ENCODE results near the gene HDAC7. TPM values are rescaled to one million over a fixed set of nuclear protein-coding genes. Genes with fewer than 3 reads are reported as not detected.

Gene HDAC7
- total and polyA plus RNA-seq, 5 donors from 2014 or later = 14.0 to 163 (median 15.4) TPM

DNA sequence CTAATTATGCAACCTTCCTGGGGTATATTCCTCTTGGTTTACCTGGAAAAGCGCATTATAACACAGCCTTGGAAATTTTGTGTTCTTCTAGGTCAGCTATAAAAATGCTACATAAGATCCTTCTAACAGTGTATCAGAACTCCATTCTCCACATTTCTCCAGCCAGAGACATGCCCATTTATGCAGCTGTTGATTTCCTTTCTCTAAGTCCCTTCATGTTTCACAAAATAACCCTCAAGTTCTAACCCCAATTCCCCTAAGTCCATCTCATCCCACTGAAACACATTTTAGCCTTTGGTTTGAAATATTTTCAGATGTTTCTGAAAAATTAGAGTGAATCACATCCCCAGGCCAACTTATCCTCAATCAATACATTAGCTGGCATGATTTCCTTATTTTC is 20.9 kb upstream of the HDAC7 start:
- no peaks in the 10 kb centered on the region for H3K27me3 Mint-ChIP-seq
- H3K4me1 Mint-ChIP-seq = peaks cover 5 to 21% (median 13%) of the 10 kb centered on the region in 4 donors
- H3K4me1 ChIP-seq (ENCODE audit: control insufficient read depth, insufficient read depth, low read length, poor library complexity, severe bottlenecking) = peaks cover 11% of the 10 kb centered on the region
- DNase-seq = no peak
- H3K9me3 ChIP-seq (ENCODE audit: control insufficient read depth in 2 of 2, low read length in 2 of 2) = no peaks in the 10 kb centered on the region
- no peak overlapping the region for H3K4me3 Mint-ChIP-seq
- H3K36me3 Mint-ChIP-seq = no peaks in the 10 kb centered on the region
- H3K36me3 ChIP-seq (ENCODE audit: control insufficient read depth, insufficient read depth, low read length) = no peaks in the 10 kb centered on the region
- H3K27ac ChIP-seq (ENCODE audit: insufficient read depth, low read length, poor library complexity, severe bottlenecking) = no peak overlapping the region
- peak overlapping the region in 1 of 3 donors; percentile 52 for H3K27ac Mint-ChIP-seq
- no peaks in the 10 kb centered on the region for H3K9me3 Mint-ChIP-seq
- H3K4me3 ChIP-seq (ENCODE audit: low read depth, low read length) = no peak overlapping the region
- H3K27me3 ChIP-seq (ENCODE audit: control insufficient read depth, insufficient read depth, low read length) = no peaks in the 10 kb centered on the region
- ATAC-seq (ENCODE audit: low read depth in 2 of 2) = no peak

- H3K27me3 ChIP-seq (ENCODE audit: control insufficient read depth, insufficient read depth, low read length) = no peaks in the 10 kb centered on the region
- Mint-ChIP-seq H3K9me3 (no peaks in the 10 kb centered on the region), H3K36me3 (no peaks in the 10 kb centered on the region), H3K4me3 (no peak overlapping the region), H3K4me1 (peaks cover 5 to 31% (median 15%) of the 10 kb centered on the region in 4 donors), H3K27me3 (no peaks in the 10 kb centered on the region), H3K27ac (no peak overlapping the region)
- no peak overlapping the region for H3K27ac ChIP-seq (ENCODE audit: insufficient read depth, low read length, poor library complexity, severe bottlenecking)
- no peak overlapping the region for H3K4me3 ChIP-seq (ENCODE audit: low read depth, low read length)
- DNase-seq = no peak
- H3K4me1 ChIP-seq (ENCODE audit: control insufficient read depth, insufficient read depth, low read length, poor library complexity, severe bottlenecking) = peaks cover 17% of the 10 kb centered on the region
- H3K36me3 ChIP-seq (ENCODE audit: control insufficient read depth, insufficient read depth, low read length) = no peaks in the 10 kb centered on the region
- no peaks in the 10 kb centered on the region for H3K9me3 ChIP-seq (ENCODE audit: control insufficient read depth in 2 of 2, low read length in 2 of 2)
- ATAC-seq (ENCODE audit: low read depth in 2 of 2) = no peak
These were observed 19.6 kb upstream of the HDAC7 start for GRCh38 chr12:47839214-47839876.

DNA sequence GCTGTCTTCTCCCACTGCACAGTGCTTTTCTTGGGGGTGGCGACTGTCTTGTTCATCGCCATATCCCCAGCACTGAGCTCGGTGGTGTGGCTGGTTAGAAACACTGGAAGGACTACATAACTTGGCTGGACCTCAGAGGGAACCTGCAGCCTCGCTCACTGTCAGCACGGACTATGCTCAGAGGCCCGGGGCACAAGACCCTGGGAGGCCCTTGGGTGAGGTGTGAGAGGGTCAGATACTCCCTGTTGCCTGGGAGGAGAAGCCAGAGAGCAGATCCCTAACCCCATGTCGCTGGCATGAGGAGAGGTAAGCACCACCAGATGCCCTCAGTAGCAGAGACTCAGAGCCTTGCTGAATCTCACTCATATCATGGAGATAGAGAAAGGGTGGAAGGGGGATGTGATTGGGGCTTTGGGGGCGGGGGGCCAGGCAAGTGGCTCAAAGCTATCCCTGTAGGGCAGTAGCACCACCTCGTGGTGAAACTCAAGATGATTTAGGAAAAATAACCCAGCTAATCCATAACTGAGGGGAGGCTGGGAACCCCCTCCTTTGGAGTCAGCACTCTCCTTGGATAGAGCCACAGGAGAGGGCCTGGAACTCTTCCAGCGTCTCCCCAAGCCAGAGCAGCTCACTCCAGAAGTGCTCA is 18.7 kb upstream of the HDAC7 start:
- H3K27me3 Mint-ChIP-seq = no peaks in the 10 kb centered on the region
- Histone ChIP-seq H3K4me1 (ENCODE audit: control insufficient read depth, insufficient read depth, low read length, poor library complexity, severe bottlenecking) (peaks cover 26% of the 10 kb centered on the region), H3K27ac (ENCODE audit: insufficient read depth, low read length, poor library complexity, severe bottlenecking) (no peak overlapping the region), H3K36me3 (ENCODE audit: control insufficient read depth, insufficient read depth, low read length) (no peaks in the 10 kb centered on the region), H3K4me3 (ENCODE audit: low read depth, low read length) (no peak overlapping the region), H3K9me3 (ENCODE audit: control insufficient read depth in 2 of 2, low read length in 2 of 2) (no peaks in the 10 kb centered on the region), H3K27me3 (ENCODE audit: control insufficient read depth, insufficient read depth, low read length) (no peaks in the 10 kb centered on the region)
- H3K9me3 Mint-ChIP-seq = no peaks in the 10 kb centered on the region
- H3K27ac Mint-ChIP-seq = no peak overlapping the region
- no peaks in the 10 kb centered on the region for H3K36me3 Mint-ChIP-seq
- ATAC-seq (ENCODE audit: low read depth in 2 of 2) = peak; percentile 14 to 36
- DNase-seq = peak in 2 of 3 donors; percentile 38 to 57
- H3K4me1 Mint-ChIP-seq = peaks cover 11 to 41% (median 24%) of the 10 kb centered on the region in 4 donors
- H3K4me3 Mint-ChIP-seq = no peak overlapping the region

GRCh38 chr12:47837190-47838171 is 17.8 kb upstream of the HDAC7 start:
- Histone ChIP-seq H3K36me3 (ENCODE audit: control insufficient read depth, insufficient read depth, low read length) (no peaks in the 10 kb centered on the region), H3K4me3 (ENCODE audit: low read depth, low read length) (no peak overlapping the region), H3K27me3 (ENCODE audit: control insufficient read depth, insufficient read depth, low read length) (no peaks in the 10 kb centered on the region), H3K27ac (ENCODE audit: insufficient read depth, low read length, poor library complexity, severe bottlenecking) (peak overlapping the region; percentile 10), H3K4me1 (ENCODE audit: control insufficient read depth, insufficient read depth, low read length, poor library complexity, severe bottlenecking) (peaks cover 36% of the 10 kb centered on the region), H3K9me3 (ENCODE audit: control insufficient read depth in 2 of 2, low read length in 2 of 2) (no peaks in the 10 kb centered on the region)
- no peaks in the 10 kb centered on the region for H3K36me3 Mint-ChIP-seq
- H3K27ac Mint-ChIP-seq = peak overlapping the region in 2 of 3 donors; percentile 34 to 42
- DNase-seq = peak; percentile 57 to 80 (median 73)
- no peaks in the 10 kb centered on the region for H3K9me3 Mint-ChIP-seq
- no peak for ATAC-seq (ENCODE audit: low read depth in 2 of 2)
- no peak overlapping the region for H3K4me3 Mint-ChIP-seq
- no peaks in the 10 kb centered on the region for H3K27me3 Mint-ChIP-seq
- H3K4me1 Mint-ChIP-seq = peaks cover 11 to 50% (median 32%) of the 10 kb centered on the region in 4 donors

DNA sequence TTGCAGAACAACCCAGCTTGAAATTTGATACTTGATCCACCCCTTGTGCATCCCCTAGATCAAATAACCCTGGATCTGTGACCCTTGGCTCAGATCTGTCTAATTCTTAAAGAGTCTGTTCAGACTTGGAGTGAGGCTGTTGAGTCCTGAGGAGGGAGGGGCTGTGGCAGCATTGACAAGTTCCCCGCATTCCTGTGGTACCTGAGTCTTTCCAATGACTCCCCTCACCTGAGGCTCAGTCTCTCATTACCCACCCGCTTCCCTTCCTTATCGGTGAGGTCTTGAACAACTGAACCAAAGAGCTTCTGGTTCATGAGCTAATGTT is 16.1 kb upstream of the HDAC7 start:
- Mint-ChIP-seq H3K27ac (peak overlapping the region; percentile 26 to 43 (median 29)), H3K4me1 (peaks cover 19 to 66% (median 44%) of the 10 kb centered on the region in 4 donors), H3K36me3 (no peaks in the 10 kb centered on the region), H3K27me3 (no peaks in the 10 kb centered on the region), H3K4me3 (peak overlapping the region in 2 of 4 donors; percentile 5 to 64), H3K9me3 (no peaks in the 10 kb centered on the region)
- Histone ChIP-seq H3K9me3 (ENCODE audit: control insufficient read depth in 2 of 2, low read length in 2 of 2) (no peaks in the 10 kb centered on the region), H3K27ac (ENCODE audit: insufficient read depth, low read length, poor library complexity, severe bottlenecking) (no peak overlapping the region), H3K36me3 (ENCODE audit: control insufficient read depth, insufficient read depth, low read length) (no peaks in the 10 kb centered on the region), H3K4me1 (ENCODE audit: control insufficient read depth, insufficient read depth, low read length, poor library complexity, severe bottlenecking) (peaks cover 50% of the 10 kb centered on the region), H3K27me3 (ENCODE audit: control insufficient read depth, insufficient read depth, low read length) (no peaks in the 10 kb centered on the region), H3K4me3 (ENCODE audit: low read depth, low read length) (no peak overlapping the region)
- ATAC-seq (ENCODE audit: low read depth in 2 of 2) = no peak
- DNase-seq = no peak

- no peak overlapping the region for H3K27ac ChIP-seq (ENCODE audit: insufficient read depth, low read length, poor library complexity, severe bottlenecking)
- no peaks in the 10 kb centered on the region for H3K36me3 Mint-ChIP-seq
- H3K4me3 Mint-ChIP-seq = peak overlapping the region in 1 of 4 donors; percentile 64
These were observed 15.5 kb upstream of the HDAC7 start for GRCh38 chr12:47835006-47835830.

More at GRCh38 chr12:47835006-47835830, 15.5 kb upstream of the HDAC7 start:
- H3K9me3 ChIP-seq (ENCODE audit: control insufficient read depth in 2 of 2, low read length in 2 of 2) = no peaks in the 10 kb centered on the region
- H3K27ac Mint-ChIP-seq = peak overlapping the region; percentile 52 to 97 (median 97)
- no peaks in the 10 kb centered on the region for H3K9me3 Mint-ChIP-seq
- H3K4me1 Mint-ChIP-seq = peaks cover 19 to 72% (median 46%) of the 10 kb centered on the region in 4 donors
- ATAC-seq (ENCODE audit: low read depth in 2 of 2) = no peak
- H3K4me3 ChIP-seq (ENCODE audit: low read depth, low read length) = no peak overlapping the region
- peaks cover 55% of the 10 kb centered on the region for H3K4me1 ChIP-seq (ENCODE audit: control insufficient read depth, insufficient read depth, low read length, poor library complexity, severe bottlenecking)
- H3K36me3 ChIP-seq (ENCODE audit: control insufficient read depth, insufficient read depth, low read length) = no peaks in the 10 kb centered on the region
- H3K27me3 Mint-ChIP-seq = no peaks in the 10 kb centered on the region
- no peaks in the 10 kb centered on the region for H3K27me3 ChIP-seq (ENCODE audit: control insufficient read depth, insufficient read depth, low read length)
- no peak for DNase-seq
